ENCODE data around the gene CCDC85B. TPM values are rescaled to one million over a fixed set of nuclear protein-coding genes. Genes with fewer than 3 reads are reported as not detected.

Gene CCDC85B
- total RNA-seq, 4 donors from 2014 or later, result 7.9 to 140 (median 23.1) TPM

DNA sequence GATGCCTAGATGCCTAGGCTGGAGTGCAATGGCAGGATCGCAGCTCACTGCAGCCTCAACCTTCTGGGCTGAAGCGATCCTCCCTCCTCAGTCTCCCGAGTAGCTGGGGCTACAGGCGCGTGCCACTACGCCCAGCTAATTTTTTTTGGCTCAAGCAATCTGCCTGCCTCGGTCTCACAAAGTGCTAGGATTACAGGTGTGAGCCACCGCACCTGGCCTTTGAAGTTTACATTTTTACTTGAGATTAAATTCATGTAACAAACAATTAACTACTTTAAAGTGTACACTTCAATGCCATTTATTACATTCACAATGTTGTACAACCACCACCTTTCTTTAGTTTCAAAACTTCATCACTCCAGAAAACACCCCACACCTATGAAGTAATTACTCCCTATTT is 13.2 kb downstream of the CCDC85B start:
- Histone ChIP-seq H3K36me3 (no peaks in the 10 kb centered on the region), H3K9me3 (no peaks in the 10 kb centered on the region), H3K4me3 (no peak overlapping the region), H3K4me1 (peaks cover 6 to 21% (median 19%) of the 10 kb centered on the region in 4 donors), H3K27ac (no peak overlapping the region), H3K27me3 (peaks cover 15% of the 10 kb centered on the region)
- TF ChIP-seq POLR2A (IDR thresholded peaks at IDR 0.05), result no peak
- TF ChIP-seq, protein P1, sequence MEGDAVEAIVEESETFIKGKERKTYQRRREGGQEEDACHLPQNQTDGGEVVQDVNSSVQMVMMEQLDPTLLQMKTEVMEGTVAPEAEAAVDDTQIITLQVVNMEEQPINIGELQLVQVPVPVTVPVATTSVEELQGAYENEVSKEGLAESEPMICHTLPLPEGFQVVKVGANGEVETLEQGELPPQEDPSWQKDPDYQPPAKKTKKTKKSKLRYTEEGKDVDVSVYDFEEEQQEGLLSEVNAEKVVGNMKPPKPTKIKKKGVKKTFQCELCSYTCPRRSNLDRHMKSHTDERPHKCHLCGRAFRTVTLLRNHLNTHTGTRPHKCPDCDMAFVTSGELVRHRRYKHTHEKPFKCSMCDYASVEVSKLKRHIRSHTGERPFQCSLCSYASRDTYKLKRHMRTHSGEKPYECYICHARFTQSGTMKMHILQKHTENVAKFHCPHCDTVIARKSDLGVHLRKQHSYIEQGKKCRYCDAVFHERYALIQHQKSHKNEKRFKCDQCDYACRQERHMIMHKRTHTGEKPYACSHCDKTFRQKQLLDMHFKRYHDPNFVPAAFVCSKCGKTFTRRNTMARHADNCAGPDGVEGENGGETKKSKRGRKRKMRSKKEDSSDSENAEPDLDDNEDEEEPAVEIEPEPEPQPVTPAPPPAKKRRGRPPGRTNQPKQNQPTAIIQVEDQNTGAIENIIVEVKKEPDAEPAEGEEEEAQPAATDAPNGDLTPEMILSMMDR (IDR thresholded peaks at IDR 0.05), result no peak
- TF ChIP-seq POLR2AphosphoS5 (IDR thresholded peaks at IDR 0.05), result no peak
- TF ChIP-seq EP300 (IDR thresholded peaks at IDR 0.05; ENCODE audit: low read depth), result no peak
- DNase-seq, result no peak
- in situ Hi-C loops (cut with MboI; ENCODE audit: low pct_ligation_motif_present in 1 of 4, low pct_unique_long_range_greater_than_20kb in 1 of 4, low sequenced_read_pairs in 3 of 4), result no loop called here
- 42 to 60% methylated on average over 2 to 8 of the region's 8 CpGs for WGBS, 2 donors (ENCODE audit: low coverage in 1 of 2)
- intact Hi-C loops (cut with DNase I; ENCODE audit: low total_unique reads), result no loop called here

DNA sequence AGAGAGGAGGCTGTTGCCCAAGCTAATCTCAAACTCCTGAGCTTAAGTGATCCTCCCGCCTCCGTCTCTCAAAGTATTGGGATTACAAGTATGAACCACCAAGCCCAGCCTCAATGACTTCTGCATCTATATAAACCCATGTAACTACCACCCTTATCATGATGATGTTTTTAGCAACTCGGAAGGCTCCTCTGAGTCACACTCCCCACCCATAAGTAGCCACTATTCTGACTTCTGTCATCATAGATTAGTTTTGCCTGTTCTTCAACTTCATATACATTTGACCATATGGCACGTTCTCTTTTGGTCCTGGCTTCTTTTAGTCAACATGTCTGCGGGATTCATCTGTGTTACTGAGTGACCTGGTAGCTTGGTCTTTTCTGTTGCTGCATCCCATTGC is 16.1 kb downstream of the CCDC85B start:
- 86 to 91% methylated on average over 4 to 5 of the region's 5 CpGs for WGBS, 2 donors (ENCODE audit: low coverage in 1 of 2)
- Histone ChIP-seq H3K36me3 (no peaks in the 10 kb centered on the region), H3K27me3 (no peaks in the 10 kb centered on the region), H3K4me1 (peaks cover 0 to 4% (median 4%) of the 10 kb centered on the region in 4 donors), H3K9me3 (no peaks in the 10 kb centered on the region), H3K4me3 (no peak overlapping the region), H3K27ac (no peak overlapping the region)
- TF ChIP-seq, protein P1 (IDR thresholded peaks at IDR 0.05), result no peak
- TF ChIP-seq POLR2AphosphoS5 (IDR thresholded peaks at IDR 0.05), result no peak
- TF ChIP-seq POLR2A (IDR thresholded peaks at IDR 0.05), result no peak
- TF ChIP-seq EP300 (IDR thresholded peaks at IDR 0.05; ENCODE audit: low read depth), result no peak
- in situ Hi-C loops (cut with MboI; ENCODE audit: low pct_ligation_motif_present in 1 of 4, low pct_unique_long_range_greater_than_20kb in 1 of 4, low sequenced_read_pairs in 3 of 4), result no loop called here
- no peak for DNase-seq
- intact Hi-C loops (cut with DNase I; ENCODE audit: low total_unique reads), result no loop called here

DNA sequence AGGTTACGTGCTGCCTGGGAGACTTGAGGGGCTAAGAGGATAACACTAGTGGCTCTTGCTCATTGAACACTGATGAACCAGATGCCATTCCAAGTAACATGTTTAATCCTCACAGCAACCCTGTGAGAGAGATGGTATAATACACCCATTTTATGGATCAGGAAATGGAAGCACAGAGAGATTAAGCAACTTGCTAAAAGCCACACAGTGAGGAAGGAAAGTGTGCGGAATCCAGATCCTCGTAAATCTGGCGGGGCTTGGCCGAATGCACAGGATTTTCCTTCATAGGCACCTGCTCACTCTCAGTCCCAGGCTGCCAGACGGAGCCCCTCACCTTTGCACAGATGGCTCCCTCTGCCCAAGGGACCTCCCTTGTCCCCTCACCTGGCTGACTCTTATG is 17.4 kb downstream of the CCDC85B start:
- no peaks in the 10 kb centered on the region for H3K27me3 ChIP-seq
- no peak overlapping the region for H3K4me3 ChIP-seq
- DNase-seq, result no peak
- no peaks in the 10 kb centered on the region for H3K9me3 ChIP-seq
- intact Hi-C loops (cut with DNase I; ENCODE audit: low total_unique reads) (no loop called here), in situ Hi-C loops (cut with MboI; ENCODE audit: low pct_ligation_motif_present in 1 of 4, low pct_unique_long_range_greater_than_20kb in 1 of 4, low sequenced_read_pairs in 3 of 4) (no loop called here)
- whole genome bisulfite sequencing, 2 donors (ENCODE audit: low coverage in 1 of 2), result 75% methylated on average over 6 of the region's 6 CpGs; no CpG with 5 or more reads in 1 of the 2 donors
- peaks cover 0 to 11% (median 9%) of the 10 kb centered on the region in 4 donors for H3K4me1 ChIP-seq
- H3K36me3 ChIP-seq, result no peaks in the 10 kb centered on the region
- TF ChIP-seq POLR2A (IDR thresholded peaks at IDR 0.05) (no peak), EP300 (IDR thresholded peaks at IDR 0.05; ENCODE audit: low read depth) (no peak), POLR2AphosphoS5 (IDR thresholded peaks at IDR 0.05) (no peak)
- TF ChIP-seq, protein P1 (IDR thresholded peaks at IDR 0.05), result no peak
- no peak overlapping the region for H3K27ac ChIP-seq

DNA sequence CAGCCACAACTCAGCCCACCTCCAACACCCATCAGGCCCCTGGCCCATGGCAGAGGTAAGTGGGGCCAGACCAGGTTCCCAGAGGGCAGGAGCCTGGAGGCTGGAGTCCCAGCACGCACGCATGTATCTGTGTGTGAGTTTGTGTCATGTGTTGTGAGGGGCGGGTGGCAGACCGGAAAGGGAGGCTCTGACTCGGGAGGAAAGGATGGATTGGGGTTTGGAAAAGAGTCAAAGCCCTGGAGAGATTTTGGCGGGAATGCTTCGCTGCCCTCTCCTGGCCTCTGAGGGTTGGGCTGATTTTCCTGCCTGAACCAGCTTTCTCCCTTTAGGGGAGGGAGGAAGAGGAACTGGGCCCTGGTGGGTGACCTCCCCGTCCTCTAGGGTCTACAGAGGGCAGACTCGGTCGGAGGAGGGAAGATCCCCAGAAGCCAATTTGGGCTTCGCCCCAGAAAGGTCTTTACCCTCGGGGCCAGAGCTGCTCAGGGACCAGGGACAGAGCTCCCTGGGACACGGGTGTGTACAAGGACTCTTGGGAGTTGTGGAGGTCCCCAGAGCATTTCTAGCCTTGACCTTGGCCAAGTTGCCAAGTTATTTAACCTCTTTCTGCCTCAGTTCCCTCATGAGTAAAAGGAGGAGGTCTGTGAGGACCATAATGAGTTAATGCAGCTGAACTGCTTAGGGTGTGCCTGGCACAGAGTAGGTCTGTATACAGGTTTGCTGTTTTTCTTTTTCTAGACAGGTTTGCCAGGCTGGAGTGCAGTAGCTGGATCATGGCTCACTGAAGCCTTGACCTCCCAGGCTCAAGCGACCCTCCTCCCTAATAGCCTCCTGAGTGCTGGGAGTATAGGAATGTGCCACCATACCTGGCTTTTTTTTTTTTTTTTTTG is 21.5 kb downstream of the CCDC85B start:
- in situ Hi-C loops (cut with MboI; ENCODE audit: low pct_ligation_motif_present in 1 of 4, low pct_unique_long_range_greater_than_20kb in 1 of 4, low sequenced_read_pairs in 3 of 4) (no loop called here), intact Hi-C loops (cut with DNase I; ENCODE audit: low total_unique reads) (no loop called here)
- TF ChIP-seq POLR2AphosphoS5 (IDR thresholded peaks at IDR 0.05) (peak in 2 of 3 donors; percentile 11 to 42), POLR2A (IDR thresholded peaks at IDR 0.05) (no peak)
- TF ChIP-seq, protein P1 (IDR thresholded peaks at IDR 0.05), result peak in 2 of 5 experiments; percentile 14 to 16
- Histone ChIP-seq H3K4me1 (peaks cover 13 to 32% (median 28%) of the 10 kb centered on the region in 4 donors), H3K27ac (peak overlapping the region in 1 of 4 donors; percentile 8), H3K36me3 (no peaks in the 10 kb centered on the region), H3K4me3 (no peak overlapping the region), H3K27me3 (no peaks in the 10 kb centered on the region), H3K9me3 (no peaks in the 10 kb centered on the region)
- peak; percentile 40 for DNase-seq
- WGBS, 2 donors (ENCODE audit: low coverage in 1 of 2), result 31 to 35% methylated on average over 4 to 14 of the region's 14 CpGs
